Vagina (tissue), 2 donors: ENCODE measurements around the gene CREB5. TPM values are rescaled to one million over a fixed set of nuclear protein-coding genes. Genes with fewer than 3 reads are reported as not detected.

Experiments used
- DNase-seq, 2 donors: peaks; one replicate each; pipeline ENCODE4 v3.0.0-alpha.2; 2017; ENCODE audit errors: extremely low spot score in 2 of 2
- H3K27ac ChIP-seq: fragments of 200-600 bp; sonication (generic); one replicate; pipeline ENCODE4 v1.5.1; 2019
- H3K27me3 ChIP-seq: fragments of 200-600 bp; sonication (generic); one replicate; pipeline ENCODE4 v1.5.1; 2019
- H3K36me3 ChIP-seq, 2 donors: fragments of 200-600 bp; sonication (generic); one replicate each; pipeline ENCODE4 v1.5.1; 2017 to 2019
- H3K4me1 ChIP-seq: fragments of 200-600 bp; sonication (generic); one replicate; pipeline ENCODE4 v1.5.1; 2019
- H3K4me3 ChIP-seq, 2 donors: fragments of 200-600 bp; sonication (generic); 1 replicate in 1 of 2; 2 replicates in 1 of 2; pipeline ENCODE4 v1.5.1; 2016 to 2019
- H3K9me3 ChIP-seq: fragments of 200-600 bp; sonication (generic); one replicate; pipeline ENCODE4 v1.5.1; 2019
- CTCF ChIP-seq, 3 experiments: fragments of 450-650 bp in 2 of 3; fragments of 200-600 bp in 1 of 3; sonication (generic) in 1 of 3; IDR thresholded peaks; one replicate each; pipeline ENCODE4 v1.5.1; 2017 to 2019; ENCODE audit warnings: antibody characterized with exemption in 3 of 3, mild to moderate bottlenecking in 2 of 3, moderate library complexity in 2 of 3
- POLR2A ChIP-seq, 2 donors: fragments of 450-650 bp; IDR thresholded peaks; one replicate each; pipeline ENCODE4 v1.6.1; 2017; ENCODE audit warnings: antibody characterized with exemption in 2 of 2, mild to moderate bottlenecking in 2 of 2, moderate library complexity in 2 of 2
- POLR2AphosphoS5 ChIP-seq, 2 donors: sonication (generic); formaldehyde crosslinking; IDR thresholded peaks; one replicate each; pipeline ENCODE4 v1.9.0; 2017; ENCODE audit warnings: antibody characterized with exemption in 2 of 2, mild to moderate bottlenecking in 2 of 2, low read depth in 1 of 2; ENCODE audit not compliant: insufficient read depth in 1 of 2
- intact Hi-C: fragments of 100-400 bp; cut with DNase I; formaldehyde crosslinking; loops from one replicate; pipeline ENCODE4 v1.15.1; 2023
- total RNA-seq: library from RNA; depleted of rRNA; stranded (reverse); fragments of >200 nt; gene quantifications from one replicate; pipeline ENCODE4 v1.2.3, GENCODE V29; 2016

CREB5 gene
- total RNA-seq, 1 donor from 2014 or later = 23.1 TPM

DNA sequence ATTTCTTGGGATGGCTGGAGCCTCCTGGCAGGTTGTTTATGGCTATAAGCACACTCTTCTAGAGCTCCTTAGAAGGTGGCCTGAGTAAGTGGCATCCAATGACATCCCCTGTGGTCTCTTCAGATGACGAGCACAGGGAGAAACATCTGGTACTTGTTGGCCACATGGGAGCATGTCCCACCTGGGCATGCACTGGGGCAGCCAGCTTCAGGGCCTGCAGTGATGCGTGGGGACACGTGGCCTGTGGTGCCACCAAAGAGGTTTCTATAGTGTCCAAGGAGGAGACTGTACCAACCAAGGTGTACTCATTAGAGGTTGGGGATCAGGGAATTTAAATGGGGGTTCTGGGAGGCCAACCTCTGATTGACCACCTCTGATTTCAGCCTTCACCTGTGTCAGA, 420.4 kb downstream of the CREB5 start:
- Histone ChIP-seq H3K27ac (no peak overlapping the region), H3K4me1 (no peaks in the 10 kb centered on the region), H3K9me3 (no peaks in the 10 kb centered on the region), H3K4me3 (no peak overlapping the region), H3K27me3 (no peaks in the 10 kb centered on the region), H3K36me3 (no peaks in the 10 kb centered on the region)
- intact Hi-C loops = no loop called here
- DNase-seq = no peak
- TF ChIP-seq POLR2A (IDR thresholded peaks at IDR 0.05) (no peak), POLR2AphosphoS5 (IDR thresholded peaks at IDR 0.05; ENCODE audit: insufficient read depth in 1 of 2, low read depth in 1 of 2) (no peak), CTCF (IDR thresholded peaks at IDR 0.05) (no peak)

- intact Hi-C loops = no loop called here
- H3K4me1 ChIP-seq = no peaks in the 10 kb centered on the region
- H3K27ac ChIP-seq = no peak overlapping the region
- no peaks in the 10 kb centered on the region for H3K27me3 ChIP-seq
- no peaks in the 10 kb centered on the region for H3K9me3 ChIP-seq
- no peaks in the 10 kb centered on the region for H3K36me3 ChIP-seq
- no peak for DNase-seq
- H3K4me3 ChIP-seq = no peak overlapping the region
- no peak for TF ChIP-seq POLR2AphosphoS5 (IDR thresholded peaks at IDR 0.05; ENCODE audit: insufficient read depth in 1 of 2, low read depth in 1 of 2)
- TF ChIP-seq CTCF (IDR thresholded peaks at IDR 0.05) = no peak
- no peak for TF ChIP-seq POLR2A (IDR thresholded peaks at IDR 0.05)
Measured at GRCh38 chr7:28835800-28836199, 423.5 kb downstream of the CREB5 start.

GRCh38 chr7:28836716-28837115, 424.4 kb downstream of the CREB5 start:
- Histone ChIP-seq H3K9me3 (no peaks in the 10 kb centered on the region), H3K27ac (no peak overlapping the region), H3K4me1 (no peaks in the 10 kb centered on the region), H3K27me3 (no peaks in the 10 kb centered on the region), H3K36me3 (no peaks in the 10 kb centered on the region), H3K4me3 (no peak overlapping the region)
- DNase-seq = no peak
- TF ChIP-seq CTCF (IDR thresholded peaks at IDR 0.05) = no peak
- TF ChIP-seq POLR2AphosphoS5 (IDR thresholded peaks at IDR 0.05; ENCODE audit: insufficient read depth in 1 of 2, low read depth in 1 of 2) = no peak
- no peak for TF ChIP-seq POLR2A (IDR thresholded peaks at IDR 0.05)
- intact Hi-C loops = no loop called here

DNA sequence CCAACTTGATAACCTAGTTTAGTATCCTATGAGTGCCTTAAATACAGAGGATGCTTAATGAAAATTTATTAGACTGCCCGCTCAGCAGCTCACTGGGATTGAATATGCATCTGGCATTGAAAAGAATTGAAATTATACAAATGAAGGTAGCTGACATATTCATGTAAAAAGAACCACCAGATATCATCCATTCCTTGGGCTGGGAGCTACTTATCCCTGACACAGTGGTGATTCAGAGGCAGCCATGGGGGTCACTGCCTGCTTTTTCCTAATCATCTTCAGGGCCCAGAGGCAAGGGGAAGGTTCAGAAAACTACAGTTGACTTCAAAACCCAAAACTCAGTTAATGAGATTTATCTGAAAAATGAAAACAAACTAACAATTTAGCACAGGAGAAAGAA, 424.9 kb downstream of the CREB5 start:
- no peak overlapping the region for H3K27ac ChIP-seq
- no peaks in the 10 kb centered on the region for H3K36me3 ChIP-seq
- no peak for TF ChIP-seq POLR2A (IDR thresholded peaks at IDR 0.05)
- no peak for TF ChIP-seq POLR2AphosphoS5 (IDR thresholded peaks at IDR 0.05; ENCODE audit: insufficient read depth in 1 of 2, low read depth in 1 of 2)
- TF ChIP-seq CTCF (IDR thresholded peaks at IDR 0.05) = no peak
- no peaks in the 10 kb centered on the region for H3K9me3 ChIP-seq
- intact Hi-C loops = no loop called here
- H3K27me3 ChIP-seq = no peaks in the 10 kb centered on the region
- DNase-seq = no peak
- H3K4me1 ChIP-seq = no peaks in the 10 kb centered on the region
- H3K4me3 ChIP-seq = no peak overlapping the region

DNA sequence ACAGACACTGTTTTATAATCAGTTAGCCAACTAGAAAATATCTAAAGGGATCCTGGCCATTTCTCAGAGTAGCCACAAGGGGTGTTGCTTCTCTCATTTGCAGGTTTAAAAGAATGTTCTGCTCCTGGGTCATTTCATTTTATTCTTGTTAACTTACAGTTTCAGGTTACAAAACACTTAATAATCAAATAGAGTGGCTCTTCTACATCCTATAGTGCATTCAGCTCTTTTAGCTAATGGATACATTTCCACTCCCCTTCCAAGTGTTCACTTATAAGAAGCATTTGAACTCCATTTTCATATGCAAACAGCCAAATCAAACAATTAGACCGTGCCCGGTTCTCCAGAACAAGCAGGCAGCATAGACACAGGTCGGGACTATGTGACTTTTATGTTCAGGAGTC, 428.3 kb downstream of the CREB5 start:
- no peak overlapping the region for H3K27ac ChIP-seq
- H3K9me3 ChIP-seq = no peaks in the 10 kb centered on the region
- no peaks in the 10 kb centered on the region for H3K36me3 ChIP-seq
- DNase-seq = no peak
- no peak overlapping the region for H3K4me3 ChIP-seq
- intact Hi-C loops = no loop called here
- H3K4me1 ChIP-seq = no peaks in the 10 kb centered on the region
- H3K27me3 ChIP-seq = no peaks in the 10 kb centered on the region
- TF ChIP-seq POLR2AphosphoS5 (IDR thresholded peaks at IDR 0.05; ENCODE audit: insufficient read depth in 1 of 2, low read depth in 1 of 2) = no peak

DNA sequence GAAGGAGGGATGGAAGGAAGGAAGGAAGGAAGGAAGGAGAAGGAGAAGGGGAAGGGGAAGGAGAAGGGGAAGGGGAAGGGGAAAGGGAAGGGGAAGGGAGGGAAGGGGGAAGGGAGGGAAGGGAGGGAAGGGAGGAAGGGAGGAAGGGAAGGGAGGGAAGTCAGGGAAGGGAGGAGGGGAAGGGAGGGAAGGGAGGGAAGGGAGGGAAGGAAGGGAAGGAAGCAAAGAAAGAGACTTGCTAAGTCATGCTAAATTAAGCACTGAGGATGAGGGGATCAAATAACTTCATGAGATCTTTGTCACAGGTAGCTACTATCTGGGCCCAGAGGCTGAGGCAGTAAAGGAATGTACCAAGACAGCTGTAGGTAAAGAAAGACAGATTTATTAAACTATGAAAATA, 429.4 kb downstream of the CREB5 start:
- no peak overlapping the region for H3K27ac ChIP-seq
- H3K36me3 ChIP-seq = no peaks in the 10 kb centered on the region
- no peak for TF ChIP-seq POLR2AphosphoS5 (IDR thresholded peaks at IDR 0.05; ENCODE audit: insufficient read depth in 1 of 2, low read depth in 1 of 2)
- TF ChIP-seq POLR2A (IDR thresholded peaks at IDR 0.05) = no peak
- TF ChIP-seq CTCF (IDR thresholded peaks at IDR 0.05) = no peak
- H3K4me1 ChIP-seq = no peaks in the 10 kb centered on the region
- no peak overlapping the region for H3K4me3 ChIP-seq
- intact Hi-C loops = no loop called here
- no peak for DNase-seq
- no peaks in the 10 kb centered on the region for H3K9me3 ChIP-seq
- H3K27me3 ChIP-seq = no peaks in the 10 kb centered on the region
